GM10266 (cell line): ENCODE measurements around the gene GRK5.

Experiments used
- DNase-seq: peaks from one replicate; pipeline ENCODE4 v3.0.0; 2012; ENCODE audit errors: extremely low spot score
- CTCF ChIP-seq: IDR thresholded peaks from 2 replicates; pipeline ENCODE4 v1.5.1; 2012; ENCODE audit warnings: mild to moderate bottlenecking, low read depth; ENCODE audit not compliant: control insufficient read depth, insufficient read depth; ENCODE audit errors: missing control alignments

Gene GRK5

DNA sequence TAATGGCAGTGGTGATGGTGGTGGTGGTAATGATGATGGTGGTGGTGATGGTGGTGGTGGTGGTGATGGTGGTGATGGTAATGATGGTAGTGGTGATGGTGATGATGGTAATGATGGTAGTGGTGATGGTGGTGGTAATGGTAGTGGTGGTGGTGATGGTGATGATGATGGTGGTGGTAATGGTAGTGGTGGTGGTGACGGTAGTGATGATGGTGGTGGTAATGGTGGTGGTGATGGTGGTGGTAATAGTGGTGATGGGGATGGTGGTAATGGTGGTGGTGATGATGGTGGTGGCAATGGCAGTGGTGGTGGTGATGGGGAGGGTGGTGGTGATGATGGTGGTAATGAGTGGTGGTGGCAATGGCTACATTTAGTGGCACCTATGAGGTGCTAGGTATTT, 105.7 kb downstream of the GRK5 start:
- no peak for TF ChIP-seq CTCF
- DNase-seq, result no peak

DNA sequence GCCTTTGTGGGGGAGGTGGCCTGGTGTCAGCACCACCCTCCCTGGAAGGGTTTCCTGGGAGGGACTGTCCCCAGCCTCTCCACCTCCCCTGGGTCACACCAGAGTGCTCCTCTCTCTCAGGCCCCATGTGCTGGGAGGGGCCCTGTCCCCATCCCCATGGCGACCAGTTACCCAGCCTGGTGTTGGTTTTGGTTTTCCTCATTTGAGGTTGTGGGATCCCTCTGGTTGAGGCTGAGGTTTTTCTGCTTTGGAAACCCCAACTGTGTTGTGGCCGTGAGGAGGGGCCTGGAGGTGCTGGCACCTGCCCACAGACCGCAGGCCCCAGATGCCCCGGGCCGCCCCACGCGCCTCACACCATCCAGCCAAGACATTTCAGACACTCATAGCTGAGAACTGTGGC, 106.3 kb downstream of the GRK5 start:
- peak; percentile 75 for DNase-seq
- no peak for TF ChIP-seq CTCF

DNA sequence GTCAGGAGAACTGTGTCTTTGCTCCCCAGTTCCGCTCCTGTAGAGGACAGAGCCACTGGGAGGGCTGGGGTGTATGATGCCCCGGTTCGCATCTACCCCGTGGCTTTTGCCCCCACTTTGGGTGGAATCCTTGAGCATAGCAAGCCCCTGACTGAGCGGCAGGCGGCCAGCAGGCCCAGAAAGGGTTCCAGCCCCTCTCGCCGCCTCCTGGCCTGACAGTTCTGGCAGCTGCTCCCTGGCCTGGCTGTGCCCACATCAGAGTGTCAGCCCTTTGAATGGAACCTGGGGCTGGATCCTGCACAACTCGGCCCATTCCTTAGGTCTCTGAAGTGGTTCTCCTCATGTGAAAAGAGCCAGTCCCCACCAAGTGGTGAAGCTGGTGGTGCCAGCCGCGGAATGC, 106.7 kb downstream of the GRK5 start:
- no peak for TF ChIP-seq CTCF
- DNase-seq, result no peak

GRCh38 chr10:119314486-119314885, 107.1 kb downstream of the GRK5 start:
- TF ChIP-seq CTCF, result no peak
- no peak for DNase-seq

DNA sequence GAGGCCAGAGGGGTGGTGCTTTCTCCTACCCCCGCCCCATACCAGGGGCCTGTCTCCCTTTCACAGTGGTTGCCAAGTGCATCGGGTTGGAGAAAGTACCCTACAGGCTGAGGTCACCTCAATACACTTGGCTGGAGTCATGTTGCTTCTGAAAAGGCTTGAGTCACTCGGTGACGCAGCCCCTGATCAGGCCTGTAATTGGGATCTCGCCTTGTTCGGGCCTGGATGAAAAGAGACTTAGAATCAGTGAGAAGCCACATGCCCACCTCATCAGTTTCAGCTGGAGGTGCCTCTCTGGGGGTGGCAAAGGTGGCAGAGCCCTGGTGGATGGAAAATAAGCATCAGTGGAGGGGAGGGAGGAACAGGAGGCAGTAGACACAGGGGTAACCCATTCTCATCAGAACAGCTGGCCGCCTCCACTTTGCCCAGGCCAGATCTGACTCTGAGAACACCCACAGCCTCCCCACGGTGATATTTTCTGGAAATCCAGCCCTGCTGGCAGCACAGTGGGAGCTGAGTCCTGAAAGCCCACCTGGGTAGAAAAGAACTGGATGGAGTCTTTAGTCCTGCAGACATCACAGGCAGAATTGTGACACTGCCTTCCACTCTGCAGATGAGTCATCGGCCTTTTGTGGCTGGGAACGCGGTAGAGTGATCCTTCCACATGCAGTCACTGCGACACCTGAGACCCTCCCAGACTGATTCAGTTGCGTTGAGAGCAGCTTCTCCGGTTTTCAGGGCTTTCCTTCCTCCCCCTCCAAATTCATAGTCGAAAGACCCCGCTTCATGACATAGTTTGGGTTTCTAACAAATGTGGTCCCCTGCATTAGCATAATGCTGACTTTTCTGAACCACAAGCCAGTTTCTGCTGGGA, 108.0 kb downstream of the GRK5 start:
- TF ChIP-seq CTCF, result no peak
- DNase-seq, result peak; percentile 76

DNA sequence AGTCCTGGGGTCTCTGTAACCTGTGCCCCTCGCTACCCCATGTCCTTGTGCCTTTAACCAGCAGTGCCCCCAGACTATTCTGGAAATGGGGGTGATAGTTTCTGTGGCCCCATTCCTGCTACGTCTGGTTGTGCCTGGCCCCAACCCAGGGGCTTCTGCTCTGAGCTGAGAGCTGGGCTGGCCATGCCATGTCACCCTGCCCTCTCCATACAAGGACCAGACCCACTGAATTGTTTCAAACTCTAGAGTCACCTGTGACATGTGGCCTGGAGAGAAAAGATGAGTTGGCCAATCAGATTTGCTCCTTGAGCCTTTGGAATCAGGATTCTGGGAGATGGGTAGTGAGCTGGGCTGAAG, 108.6 kb downstream of the GRK5 start:
- DNase-seq, result no peak
- TF ChIP-seq CTCF, result no peak

DNA sequence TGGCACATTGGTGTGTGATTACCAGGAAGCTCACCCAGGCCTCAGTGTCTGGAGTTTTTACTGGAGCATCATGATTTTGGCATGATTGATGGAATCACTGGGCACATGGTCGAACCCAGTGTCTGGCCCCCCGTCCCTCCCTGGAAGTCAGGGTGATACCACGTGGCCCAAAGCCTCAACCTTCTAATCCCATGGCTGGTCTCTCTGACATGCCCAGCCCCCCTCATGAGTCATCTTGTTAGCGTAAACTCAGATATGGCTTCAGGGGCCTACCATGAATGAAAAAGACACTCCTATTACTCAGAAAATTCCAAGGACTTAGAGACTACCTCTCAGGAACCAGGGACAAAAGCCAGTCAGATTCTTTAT, 109.3 kb downstream of the GRK5 start:
- no peak for DNase-seq
- no peak for TF ChIP-seq CTCF
